IMR-90 (cell line): ENCODE data around the gene RBM39. TPM values are rescaled to one million over a fixed set of nuclear protein-coding genes. Genes with fewer than 3 reads are reported as not detected.

Experiments used
- ATAC-seq: fragments of 200-7000 bp; cut with Tn5 transposase; 2 replicates; pipeline ENCODE4 v1.9.1; 2020; ENCODE audit warnings: low read depth, mild to moderate bottlenecking, moderate library complexity
- BruUV-seq: library from RNA; stranded (reverse); fragments of 400-500 nt; replicated peaks from 2 replicates; lab custom pipeline; 2021; lab: Mats Ljungman, UMichigan
- CTCF ChIA-PET: fragments of 300-600 bp; formaldehyde crosslinking; extraction: SDS; loops from one replicate; lab custom pipeline; 2021; ENCODE audit warnings: antibody characterized with exemption; lab: Yijun Ruan, JAX
- POLR2A ChIA-PET: fragments of 300-600 bp; sonication (Branson Sonifier 250); formaldehyde crosslinking; loops from one replicate; lab custom pipeline; 2022; ENCODE audit warnings: antibody characterized with exemption; ENCODE audit not compliant: unreplicated experiment; lab: Charles Lee
- DNase-seq: peaks from one replicate; pipeline ENCODE4 v3.0.0; 2013
- H2AFZ ChIP-seq: replicated peaks from 2 replicates; pipeline ENCODE3; 2013; ENCODE audit warnings: low read length, mild to moderate bottlenecking; ENCODE audit not compliant: poor library complexity
- H2AK5ac ChIP-seq: 2 replicates; pipeline ENCODE4 v1.6.1; 2013; ENCODE audit warnings: low read depth, low read length, inconsistent platforms
- H2AK9ac ChIP-seq: replicated peaks from 2 replicates; pipeline ENCODE3; 2013; ENCODE audit warnings: mild to moderate bottlenecking, low read depth, low read length, moderate library complexity; ENCODE audit not compliant: poor library complexity
- H2BK120ac ChIP-seq: 2 replicates; pipeline ENCODE4 v1.6.1; 2013; ENCODE audit warnings: low read depth, low read length, inconsistent platforms
- H2BK15ac ChIP-seq: 3 replicates; pipeline ENCODE4 v1.6.1; 2013; ENCODE audit warnings: low read depth, low read length, inconsistent platforms
- H2BK20ac ChIP-seq: 2 replicates; pipeline ENCODE4 v1.6.1; 2013; ENCODE audit warnings: low read depth, mild to moderate bottlenecking, inconsistent platforms, low read length, moderate library complexity
- H2BK5ac ChIP-seq: 2 replicates; pipeline ENCODE4 v1.6.1; 2013; ENCODE audit warnings: mild to moderate bottlenecking, low read depth, low read length, inconsistent platforms; ENCODE audit not compliant: poor library complexity, severe bottlenecking
- H3K14ac ChIP-seq: replicated peaks from 2 replicates; pipeline ENCODE4 v1.6.1; 2013; ENCODE audit warnings: low read depth, low read length, inconsistent platforms
- H3K18ac ChIP-seq: 2 replicates; pipeline ENCODE4 v1.6.1; 2013; ENCODE audit warnings: low read depth, low read length, control low read depth
- H3K23ac ChIP-seq: 2 replicates; pipeline ENCODE4 v1.6.1; 2013; ENCODE audit warnings: low read depth, low read length, inconsistent platforms
- H3K27ac ChIP-seq: 2 replicates; pipeline ENCODE4 v1.5.1; 2013; ENCODE audit warnings: mild to moderate bottlenecking, control low read depth, low read length; ENCODE audit not compliant: insufficient read depth
- H3K27me3 ChIP-seq: 2 replicates; pipeline ENCODE4 v1.6.1; 2013; ENCODE audit warnings: low read length; ENCODE audit not compliant: control insufficient read depth, insufficient read depth
- H3K36me3 ChIP-seq: 2 replicates; pipeline ENCODE4 v1.6.1; 2013; ENCODE audit warnings: low read length, mixed read lengths; ENCODE audit not compliant: control insufficient read depth, insufficient read depth
- H3K4ac ChIP-seq: 2 replicates; pipeline ENCODE4 v1.6.1; 2013; ENCODE audit warnings: low read depth, low read length, inconsistent platforms
- H3K4me1 ChIP-seq: 2 replicates; pipeline ENCODE4 v1.6.1; 2013; ENCODE audit warnings: low read length, mixed read lengths; ENCODE audit not compliant: control insufficient read depth, insufficient read depth
- H3K4me2 ChIP-seq: 2 replicates; pipeline ENCODE4 v1.6.1; 2013; ENCODE audit warnings: low read depth, mild to moderate bottlenecking, control low read depth, low read length, moderate library complexity
- H3K4me3 ChIP-seq: 2 replicates; pipeline ENCODE4 v1.5.1; 2013; ENCODE audit warnings: low read depth, mild to moderate bottlenecking, control low read depth, low read length, moderate library complexity; ENCODE audit not compliant: insufficient read depth
- H3K56ac ChIP-seq: 2 replicates; pipeline ENCODE4 v1.6.1; 2013; ENCODE audit warnings: low read length, inconsistent platforms; ENCODE audit not compliant: insufficient read depth; ENCODE audit errors: extremely low read depth
- H3K79me1 ChIP-seq, 2 experiments: 2 replicates each; pipeline ENCODE4 v1.6.1; 2013; ENCODE audit warnings: low read length in 2 of 2, inconsistent platforms in 1 of 2, low read depth in 1 of 2
- H3K9ac ChIP-seq: 2 replicates; pipeline ENCODE4 v1.6.1; 2013; ENCODE audit warnings: low read depth, low read length, control low read depth
- H3K9me1 ChIP-seq: 2 replicates; pipeline ENCODE4 v1.6.1; 2013; ENCODE audit warnings: low read length, inconsistent platforms; ENCODE audit not compliant: insufficient read depth
- H3K9me3 ChIP-seq: 2 replicates; pipeline ENCODE4 v1.6.1; 2013; ENCODE audit warnings: low read length; ENCODE audit not compliant: control insufficient read depth, insufficient read depth
- H4K20me1 ChIP-seq: 2 replicates; pipeline ENCODE4 v1.6.1; 2013; ENCODE audit warnings: low read length, inconsistent platforms; ENCODE audit not compliant: insufficient read depth
- H4K5ac ChIP-seq: 2 replicates; pipeline ENCODE4 v1.6.1; 2013; ENCODE audit warnings: mild to moderate bottlenecking, low read depth, low read length, control low read depth
- H4K8ac ChIP-seq, 2 experiments: 2 replicates each; pipeline ENCODE4 v1.6.1; 2013; ENCODE audit warnings: low read depth in 2 of 2, low read length in 2 of 2, control low read depth in 1 of 2, inconsistent platforms in 1 of 2
- H4K91ac ChIP-seq: 2 replicates; pipeline ENCODE4 v1.6.1; 2013; ENCODE audit warnings: low read depth, low read length, inconsistent platforms; ENCODE audit not compliant: insufficient read depth
- BHLHE40 ChIP-seq: fragments of 150-350 bp; IDR thresholded peaks from 2 replicates; pipeline ENCODE4 v1.6.1; 2016; ENCODE audit warnings: mild to moderate bottlenecking, low read depth, low read length
- CEBPB ChIP-seq: IDR thresholded peaks from 2 replicates; pipeline ENCODE4 v1.6.1; 2012; ENCODE audit warnings: low read depth, low read length, improper control_type of control experiment
- CHD1 ChIP-seq: IDR thresholded peaks from 2 replicates; pipeline ENCODE4 v1.6.1; 2012; ENCODE audit warnings: low read depth, low read length, improper control_type of control experiment
- CTCF ChIP-seq: conservative IDR thresholded peaks from 2 replicates; pipeline ENCODE4 v1.5.1; 2012; ENCODE audit warnings: mild to moderate bottlenecking, low read depth, low read length, improper control_type of control experiment
- ELK1 ChIP-seq: fragments of 150-350 bp; IDR thresholded peaks from 2 replicates; pipeline ENCODE4 v1.6.1; 2016; ENCODE audit warnings: low read depth, mild to moderate bottlenecking, low read length, moderate library complexity, borderline replicate concordance
- FOS ChIP-seq: fragments of 150-350 bp; IDR thresholded peaks from 2 replicates; pipeline ENCODE4 v1.6.1; 2016; ENCODE audit warnings: low read depth, low read length
- MAFK ChIP-seq: IDR thresholded peaks from 2 replicates; pipeline ENCODE4 v1.6.1; 2012; ENCODE audit warnings: low read depth, low read length, improper control_type of control experiment
- MAZ ChIP-seq: IDR thresholded peaks from 2 replicates; pipeline ENCODE4 v1.6.1; 2012; ENCODE audit warnings: low read depth, mild to moderate bottlenecking, low read length, improper control_type of control experiment, moderate library complexity, borderline replicate concordance
- MXI1 ChIP-seq: IDR thresholded peaks from 2 replicates; pipeline ENCODE4 v1.6.1; 2012; ENCODE audit warnings: low read depth, mild to moderate bottlenecking, low read length, moderate library complexity, borderline replicate concordance
- NFE2L2 ChIP-seq: fragments of 150-350 bp; IDR thresholded peaks from 2 replicates; pipeline ENCODE4 v1.6.1; 2016; ENCODE audit warnings: low read depth, mild to moderate bottlenecking, low read length
- POLR2A ChIP-seq: IDR thresholded peaks from 2 replicates; pipeline ENCODE4 v1.6.1; 2012; ENCODE audit warnings: mild to moderate bottlenecking, low read depth, low read length
- RAD21 ChIP-seq: IDR thresholded peaks from 2 replicates; pipeline ENCODE4 v1.6.1; 2012; ENCODE audit warnings: low read length, improper control_type of control experiment
- RCOR1 ChIP-seq: IDR thresholded peaks from 2 replicates; pipeline ENCODE4 v1.6.1; 2012; ENCODE audit warnings: mild to moderate bottlenecking, low read length, improper control_type of control experiment; ENCODE audit not compliant: insufficient replicate concordance
- RFX5 ChIP-seq: IDR thresholded peaks from 2 replicates; pipeline ENCODE4 v1.8.0; 2012; ENCODE audit warnings: low read depth, mild to moderate bottlenecking, low read length, moderate library complexity
- SMC3 ChIP-seq: fragments of 150-350 bp; IDR thresholded peaks from 2 replicates; pipeline ENCODE4 v1.6.1; 2016; ENCODE audit warnings: low read depth, mild to moderate bottlenecking, antibody characterized with exemption, low read length, moderate library complexity
- USF2 ChIP-seq: fragments of 150-350 bp; IDR thresholded peaks from 2 replicates; pipeline ENCODE4 v1.6.1; 2017; ENCODE audit warnings: mild to moderate bottlenecking, antibody characterized with exemption, low read length, low read depth
- WGBS, 2 experiments: methylation state at CpG; one replicate each; pipeline versions ENCODE4 v1.1.5 to v1.1.7; 2013; ENCODE audit warnings: missing lambda C conversion rate in 2 of 2; ENCODE audit not compliant: insufficient read length in 1 of 2; ENCODE audit errors: extremely low coverage in 2 of 2; 5-methylcytosine and 5-hydroxymethylcytosine counted together
- dilution Hi-C: fragments of 300-500 bp; cut with HindIII; formaldehyde crosslinking; loops from one replicate; pipeline ENCODE4 v1.14.3; 2018; ENCODE audit warnings: low sequenced_read_pairs; ENCODE audit not compliant: unreplicated experiment
- in situ Hi-C: fragments of 300-500 bp; cut with MboI; formaldehyde crosslinking; loops from 3 replicates; pipeline ENCODE4 v1.14.3; 2019; ENCODE audit warnings: low sequenced_read_pairs, inconsistent platforms, mixed read lengths
- intact Hi-C: fragments of 100-400 bp; cut with micrococcal nuclease; formaldehyde crosslinking; loops from 2 replicates; pipeline ENCODE4 v1.10.0; 2022
- polyA plus RNA-seq, 3 experiments: library from polyadenylated mRNA; depleted of rRNA; stranded (reverse); fragments of >200 nt; gene quantifications; 2 replicates each; pipeline ENCODE4 v1.2.3, GENCODE V29; 2012; ENCODE audit warnings: low replicate concordance in 1 of 3
- total RNA-seq: library from RNA; depleted of rRNA; stranded (reverse); fragments of >200 nt; gene quantifications from 2 replicates; pipeline ENCODE4 v1.2.3, GENCODE V29; 2012

RBM39 gene
- total and polyA plus RNA-seq, 2 of the 4 experiments (the other 2 are of a cell fraction): 106 to 166 TPM

GRCh38 chr20:35711588-35712209 lies 30.4 kb downstream of the RBM39 start:
- WGBS, 2 experiments: no CpG with 5 or more reads among the region's 6 CpGs
- H4K20me1 ChIP-seq: peaks cover 79% of the 10 kb centered on the region

More at GRCh38 chr20:35711588-35712209, 30.4 kb downstream of the RBM39 start:
- no peak overlapping the region for H2AK5ac ChIP-seq
- H3K56ac ChIP-seq: no peak overlapping the region
- no peak overlapping the region for H3K4me3 ChIP-seq
- H2AFZ ChIP-seq: no peak overlapping the region
- H3K9ac ChIP-seq: no peak overlapping the region
- ChIA-PET POLR2A (no interaction called here), CTCF (interaction anchor here (1.1 kb wide), 1 partner anchor 10 kb away, joined by 3 read pairs; no protein-coding TSS in a partner anchor)
- H3K9me1 ChIP-seq: no peaks in the 10 kb centered on the region
- H3K4me2 ChIP-seq: no peak overlapping the region
- peaks cover 69% of the 10 kb centered on the region for H3K36me3 ChIP-seq
- intact Hi-C loops (no loop called here), in situ Hi-C loops (no loop called here), dilution Hi-C loops (no loop called here)
- no peak overlapping the region for H4K5ac ChIP-seq
- no peak overlapping the region for H4K8ac ChIP-seq
- no peak overlapping the region for H3K14ac ChIP-seq
- ATAC-seq (no peak), DNase-seq (no peak)
- no peaks in the 10 kb centered on the region for H3K9me3 ChIP-seq
- H3K27me3 ChIP-seq: no peaks in the 10 kb centered on the region
- no peak overlapping the region for H2BK120ac ChIP-seq
- no peak overlapping the region for H2BK15ac ChIP-seq
- no TSS peak for BruUV-seq
- no peak overlapping the region for H4K91ac ChIP-seq
- peaks cover 17 to 50% of the 10 kb centered on the region in 2 experiments for H3K79me1 ChIP-seq
- H2BK20ac ChIP-seq: no peak overlapping the region
- H3K23ac ChIP-seq: no peak overlapping the region
- no peak overlapping the region for H3K27ac ChIP-seq
- H2BK5ac ChIP-seq: no peak overlapping the region
- TF ChIP-seq RFX5 (no peak), CHD1 (no peak), CTCF (no peak), RAD21 (no peak), SMC3 (no peak), USF2 (no peak), MAFK (no peak), RCOR1 (no peak), FOS (no peak), ELK1 (no peak), MAZ (no peak), POLR2A (no peak), MXI1 (no peak), CEBPB (no peak), NFE2L2 (no peak), BHLHE40 (no peak)
- H3K18ac ChIP-seq: no peak overlapping the region
- no peak overlapping the region for H3K4ac ChIP-seq
- H2AK9ac ChIP-seq: no peak overlapping the region
- no peaks in the 10 kb centered on the region for H3K4me1 ChIP-seq
